ENCODE measurements around the gene ENTR1.
A peak's percentile ranks its signal among the peaks of the same experiment; 100 is the strongest.

The ENTR1 gene

GRCh38 chr9:136410500-136411287 is at the start of gene ENTR1, which contains the start of gene PMPCA:
ENTR1 (minus strand) TSS chr9:136410614; CDS start chr9:136410397, 217 bp downstream.
PMPCA (plus strand) TSS chr9:136410658; CDS start chr9:136410669, 11 bp downstream.
- Mint-ChIP-seq H3K9me3 (no peaks in the 10 kb centered on the region), H3K4me3 (peak within 1 kb of the TSS; percentile 94), H3K27ac (peak within 1 kb of the TSS; percentile 85), H3K27me3 (ENCODE audit: low read depth) (peaks cover 4% of the 10 kb centered on the region), H3K36me3 (ENCODE audit: low read depth) (peaks cover 41% of the 10 kb centered on the region), H3K4me1 (ENCODE audit: low read depth) (peaks cover 38% of the 10 kb centered on the region)

GRCh38 chr9:136459425-136459824 is 49.0 kb upstream of the ENTR1 start:
- H3K4me3 Mint-ChIP-seq = no peak overlapping the region
- no peak overlapping the region for H3K27ac Mint-ChIP-seq
- no peaks in the 10 kb centered on the region for H3K9me3 Mint-ChIP-seq
- no peaks in the 10 kb centered on the region for H3K27me3 Mint-ChIP-seq (ENCODE audit: low read depth)
- peaks cover 37% of the 10 kb centered on the region for H3K36me3 Mint-ChIP-seq (ENCODE audit: low read depth)
- H3K4me1 Mint-ChIP-seq (ENCODE audit: low read depth) = no peaks in the 10 kb centered on the region

- Mint-ChIP-seq H3K36me3 (ENCODE audit: low read depth) (peaks cover 40% of the 10 kb centered on the region), H3K4me3 (no peak overlapping the region), H3K9me3 (no peaks in the 10 kb centered on the region), H3K27ac (no peak overlapping the region), H3K27me3 (ENCODE audit: low read depth) (no peaks in the 10 kb centered on the region), H3K4me1 (ENCODE audit: low read depth) (no peaks in the 10 kb centered on the region)
Observed at GRCh38 chr9:136457326-136457725, 46.9 kb upstream of the ENTR1 start.

- no peak overlapping the region for H3K4me3 Mint-ChIP-seq
- no peaks in the 10 kb centered on the region for H3K27me3 Mint-ChIP-seq (ENCODE audit: low read depth)
- peaks cover 36% of the 10 kb centered on the region for H3K36me3 Mint-ChIP-seq (ENCODE audit: low read depth)
- no peak overlapping the region for H3K27ac Mint-ChIP-seq
- no peaks in the 10 kb centered on the region for H3K4me1 Mint-ChIP-seq (ENCODE audit: low read depth)
- no peaks in the 10 kb centered on the region for H3K9me3 Mint-ChIP-seq
Observed at GRCh38 chr9:136456258-136456657, 45.8 kb upstream of the ENTR1 start.

GRCh38 chr9:136455043-136456002 is 44.9 kb upstream of the ENTR1 start:
- H3K4me3 Mint-ChIP-seq = no peak overlapping the region
- no peaks in the 10 kb centered on the region for H3K27me3 Mint-ChIP-seq (ENCODE audit: low read depth)
- no peaks in the 10 kb centered on the region for H3K9me3 Mint-ChIP-seq
- no peak overlapping the region for H3K27ac Mint-ChIP-seq
- peaks cover 36% of the 10 kb centered on the region for H3K36me3 Mint-ChIP-seq (ENCODE audit: low read depth)
- H3K4me1 Mint-ChIP-seq (ENCODE audit: low read depth) = no peaks in the 10 kb centered on the region

- no peaks in the 10 kb centered on the region for H3K9me3 Mint-ChIP-seq
- H3K4me3 Mint-ChIP-seq = no peak overlapping the region
- H3K27me3 Mint-ChIP-seq (ENCODE audit: low read depth) = no peaks in the 10 kb centered on the region
- H3K4me1 Mint-ChIP-seq (ENCODE audit: low read depth) = no peaks in the 10 kb centered on the region
- peaks cover 35% of the 10 kb centered on the region for H3K36me3 Mint-ChIP-seq (ENCODE audit: low read depth)
- no peak overlapping the region for H3K27ac Mint-ChIP-seq
Observed at GRCh38 chr9:136454026-136454796, 43.8 kb upstream of the ENTR1 start.

GRCh38 chr9:136453326-136453725 is 42.9 kb upstream of the ENTR1 start:
- Mint-ChIP-seq H3K4me3 (no peak overlapping the region), H3K27me3 (ENCODE audit: low read depth) (no peaks in the 10 kb centered on the region), H3K36me3 (ENCODE audit: low read depth) (peaks cover 29% of the 10 kb centered on the region), H3K4me1 (ENCODE audit: low read depth) (no peaks in the 10 kb centered on the region), H3K27ac (no peak overlapping the region), H3K9me3 (no peaks in the 10 kb centered on the region)

GRCh38 chr9:136451221-136451877 is 40.9 kb upstream of the ENTR1 start:
- Mint-ChIP-seq H3K4me3 (no peak overlapping the region), H3K9me3 (no peaks in the 10 kb centered on the region), H3K36me3 (ENCODE audit: low read depth) (peaks cover 44% of the 10 kb centered on the region), H3K4me1 (ENCODE audit: low read depth) (no peaks in the 10 kb centered on the region), H3K27me3 (ENCODE audit: low read depth) (no peaks in the 10 kb centered on the region), H3K27ac (no peak overlapping the region)

- Mint-ChIP-seq H3K4me1 (ENCODE audit: low read depth) (peaks cover under 1% of the 10 kb centered on the region), H3K4me3 (no peak overlapping the region), H3K36me3 (ENCODE audit: low read depth) (peaks cover 42% of the 10 kb centered on the region), H3K27me3 (ENCODE audit: low read depth) (no peaks in the 10 kb centered on the region), H3K27ac (no peak overlapping the region), H3K9me3 (no peaks in the 10 kb centered on the region)
Observed at GRCh38 chr9:136448655-136449054, 38.2 kb upstream of the ENTR1 start.

- Mint-ChIP-seq H3K36me3 (ENCODE audit: low read depth) (peaks cover 46% of the 10 kb centered on the region), H3K9me3 (no peaks in the 10 kb centered on the region), H3K4me1 (ENCODE audit: low read depth) (peaks cover 2% of the 10 kb centered on the region), H3K27ac (no peak overlapping the region), H3K4me3 (no peak overlapping the region), H3K27me3 (ENCODE audit: low read depth) (no peaks in the 10 kb centered on the region)
Observed at GRCh38 chr9:136447173-136447778, 36.9 kb upstream of the ENTR1 start.

GRCh38 chr9:136445799-136446198 is 35.4 kb upstream of the ENTR1 start:
- Mint-ChIP-seq H3K27ac (no peak overlapping the region), H3K9me3 (no peaks in the 10 kb centered on the region), H3K36me3 (ENCODE audit: low read depth) (peaks cover 46% of the 10 kb centered on the region), H3K27me3 (ENCODE audit: low read depth) (no peaks in the 10 kb centered on the region), H3K4me1 (ENCODE audit: low read depth) (peaks cover 2% of the 10 kb centered on the region), H3K4me3 (no peak overlapping the region)

- peaks cover 39% of the 10 kb centered on the region for H3K36me3 Mint-ChIP-seq (ENCODE audit: low read depth)
- no peaks in the 10 kb centered on the region for H3K9me3 Mint-ChIP-seq
- H3K27me3 Mint-ChIP-seq (ENCODE audit: low read depth) = no peaks in the 10 kb centered on the region
- H3K27ac Mint-ChIP-seq = no peak overlapping the region
- peaks cover 2% of the 10 kb centered on the region for H3K4me1 Mint-ChIP-seq (ENCODE audit: low read depth)
- no peak overlapping the region for H3K4me3 Mint-ChIP-seq
Observed at GRCh38 chr9:136444102-136444501, 33.7 kb upstream of the ENTR1 start.

- Mint-ChIP-seq H3K36me3 (ENCODE audit: low read depth) (peaks cover 39% of the 10 kb centered on the region), H3K4me3 (no peak overlapping the region), H3K9me3 (no peaks in the 10 kb centered on the region), H3K27ac (no peak overlapping the region), H3K27me3 (ENCODE audit: low read depth) (no peaks in the 10 kb centered on the region), H3K4me1 (ENCODE audit: low read depth) (peaks cover 2% of the 10 kb centered on the region)
Observed at GRCh38 chr9:136443687-136444086, 33.3 kb upstream of the ENTR1 start.

Data from T-helper 1 cell treated with Interleukin-12 subunit alpha and Interleukin-12 subunit beta and Interleukin-4 antibody, amounts not matched to agents 30 μg/mL and 1 μg/mL, for 36 hours (primary cell).